Psoas muscle (tissue), 8 donors: ENCODE measurements around the gene DET1. TPM values are rescaled to one million over a fixed set of nuclear protein-coding genes. Genes with fewer than 3 reads are reported as not detected.

ENCODE experiments used
- ATAC-seq, 4 donors: fragments of 200-7000 bp; cut with Tn5 transposase; one replicate each; pipeline ENCODE4 v1.9.1; 2020; ENCODE audit warnings: moderate library complexity in 3 of 4, mild to moderate bottlenecking in 2 of 4
- DNase-seq, 2 donors: peaks; one replicate each; pipeline ENCODE4 v3.0.0-alpha.2; 2020
- H3K27ac ChIP-seq: fragments of 200-600 bp; one replicate; pipeline ENCODE4 v1.8.0; 2022
- H3K27me3 ChIP-seq, 3 donors: fragments of 200-600 bp in 1 of 3; one replicate each; pipeline versions ENCODE4 v1.6.1 to v1.8.0; 2013 to 2022; ENCODE audit warnings: low read length in 2 of 3, mild to moderate bottlenecking in 2 of 3, moderate library complexity in 1 of 3; ENCODE audit not compliant: insufficient read depth in 3 of 3
- H3K36me3 ChIP-seq, 2 donors: fragments of 200-600 bp in 1 of 2; one replicate each; pipeline versions ENCODE4 v1.6.1 to v1.8.0; 2013 to 2022; ENCODE audit warnings: low read depth in 1 of 2, mild to moderate bottlenecking in 1 of 2, moderate library complexity in 1 of 2; ENCODE audit not compliant: insufficient read depth in 1 of 2
- H3K4me1 ChIP-seq: fragments of 200-600 bp; one replicate; pipeline ENCODE4 v1.8.0; 2022
- H3K4me3 ChIP-seq: fragments of 200-600 bp; one replicate; pipeline ENCODE4 v1.8.0; 2022; ENCODE audit warnings: mild to moderate bottlenecking
- H3K9me3 ChIP-seq: fragments of 200-600 bp; one replicate; pipeline ENCODE4 v1.8.0; 2022
- WGBS, 3 donors: extraction: QIAGEN DNeasy Blood & Tissue Kit; methylation state at CpG; one replicate each; pipeline versions ENCODE4 v1.1.6 to v1.1.7; 2013; 5-methylcytosine and 5-hydroxymethylcytosine counted together
- intact Hi-C, 2 donors: fragments of 100-400 bp; cut with DNase I; formaldehyde crosslinking; loops; one replicate each; pipeline versions ENCODE4 v1.11.0 to v1.14.2; 2022
- polyA plus RNA-seq, 3 donors: library from polyadenylated mRNA; stranded (reverse); fragments of 200-250 nt; gene quantifications; one replicate each; pipeline ENCODE4 v1.2.3, GENCODE V29; 2013
- total RNA-seq, 4 donors: library from RNA; stranded (reverse); fragmentation: NEBNext Ultra II Directional in 2 of 4; extraction: Animal tissue kit (Norgen Biotek cat#: 25700) in 2 of 4; gene quantifications; one replicate each; pipeline versions ENCODE4 v1.2.1 to v1.2.4, GENCODE V29; 2021 to 2023
- TF ChIP-seq, protein P1 (sequence below): fragments of 200-600 bp; IDR thresholded peaks from one replicate; pipeline ENCODE4 v1.8.0; 2022; ENCODE audit warnings: antibody characterized with exemption
- donor health status: healthy with polysubstance abuse.
- donor health status: DM: no; HTN: no; CAD: no; lungs with moderate emphysema.
- donor health status: Bipolar disorder and iron deficiency.
- donor health status: healthy.
- donor health status: DM: yes; HTN: yes; CAD: no.
- donor health status: DM: no; HTN: no; CAD: no.
- donor health status: DM: no; HTN: no; CAD: no.
- donor health status: DM: yes; HTN: yes; CAD: no.

The DET1 gene
- total and polyA plus RNA-seq, 7 donors = 3.9 to 13.3 (median 7.0) TPM

DNA sequence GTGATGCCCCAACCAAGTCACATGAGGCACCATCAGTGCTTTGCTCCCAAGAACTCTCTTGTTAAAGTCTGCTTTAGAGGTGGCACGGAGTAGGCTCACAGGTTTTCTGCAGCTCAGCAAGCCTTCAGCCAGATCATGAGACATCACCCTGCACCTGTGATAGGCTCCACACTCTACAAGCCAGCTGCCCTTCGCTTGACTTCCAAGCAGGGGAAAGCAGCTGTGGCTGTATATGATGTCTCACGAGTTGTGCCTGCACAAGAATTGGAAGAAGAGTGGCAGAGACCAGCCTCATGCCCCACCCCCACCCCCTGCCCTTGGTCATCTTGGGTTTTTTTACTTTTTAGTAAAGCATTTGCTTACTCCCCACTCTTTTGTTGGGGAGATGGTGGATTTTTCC, 56.4 kb downstream of the DET1 start:
- TF ChIP-seq, protein P1, sequence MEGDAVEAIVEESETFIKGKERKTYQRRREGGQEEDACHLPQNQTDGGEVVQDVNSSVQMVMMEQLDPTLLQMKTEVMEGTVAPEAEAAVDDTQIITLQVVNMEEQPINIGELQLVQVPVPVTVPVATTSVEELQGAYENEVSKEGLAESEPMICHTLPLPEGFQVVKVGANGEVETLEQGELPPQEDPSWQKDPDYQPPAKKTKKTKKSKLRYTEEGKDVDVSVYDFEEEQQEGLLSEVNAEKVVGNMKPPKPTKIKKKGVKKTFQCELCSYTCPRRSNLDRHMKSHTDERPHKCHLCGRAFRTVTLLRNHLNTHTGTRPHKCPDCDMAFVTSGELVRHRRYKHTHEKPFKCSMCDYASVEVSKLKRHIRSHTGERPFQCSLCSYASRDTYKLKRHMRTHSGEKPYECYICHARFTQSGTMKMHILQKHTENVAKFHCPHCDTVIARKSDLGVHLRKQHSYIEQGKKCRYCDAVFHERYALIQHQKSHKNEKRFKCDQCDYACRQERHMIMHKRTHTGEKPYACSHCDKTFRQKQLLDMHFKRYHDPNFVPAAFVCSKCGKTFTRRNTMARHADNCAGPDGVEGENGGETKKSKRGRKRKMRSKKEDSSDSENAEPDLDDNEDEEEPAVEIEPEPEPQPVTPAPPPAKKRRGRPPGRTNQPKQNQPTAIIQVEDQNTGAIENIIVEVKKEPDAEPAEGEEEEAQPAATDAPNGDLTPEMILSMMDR = no peak
- Histone ChIP-seq H3K4me1 (no peaks in the 10 kb centered on the region), H3K27ac (no peak overlapping the region), H3K27me3 (no peaks in the 10 kb centered on the region), H3K36me3 (peaks cover 0 to 5% of the 10 kb centered on the region in 2 donors), H3K9me3 (no peaks in the 10 kb centered on the region), H3K4me3 (no peak overlapping the region)
- ATAC-seq (no peak), DNase-seq (no peak)
- WGBS, 3 donors = 50 to 62% (median 50%) methylated on average over 3 of the region's 3 CpGs
- intact Hi-C loops = no loop called here

DNA sequence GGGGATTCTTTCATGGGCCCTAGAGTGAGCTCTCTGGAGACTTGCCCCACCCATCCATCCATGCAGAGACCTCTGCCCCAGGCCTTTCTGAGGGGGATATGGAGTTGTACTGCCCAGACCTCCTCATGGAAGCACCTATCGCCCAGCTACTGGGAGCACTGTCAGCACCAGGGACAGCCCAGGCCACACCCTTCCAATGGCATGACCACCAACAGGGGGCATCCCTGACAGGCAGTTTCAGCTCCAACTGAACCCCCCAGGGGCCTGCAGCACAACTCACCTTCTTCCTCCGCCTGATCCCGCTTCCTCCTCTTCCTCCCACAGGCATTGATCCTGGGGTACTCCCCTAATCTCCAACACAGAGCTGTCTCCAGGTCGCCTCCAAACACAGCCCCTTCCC, 57.2 kb downstream of the DET1 start:
- Histone ChIP-seq H3K36me3 (peaks cover 0 to 5% of the 10 kb centered on the region in 2 donors), H3K4me1 (peaks cover 3% of the 10 kb centered on the region), H3K9me3 (no peaks in the 10 kb centered on the region), H3K4me3 (no peak overlapping the region), H3K27me3 (no peaks in the 10 kb centered on the region), H3K27ac (no peak overlapping the region)
- ATAC-seq (no peak), DNase-seq (no peak)
- WGBS, 3 donors = 77 to 98% (median 90%) methylated on average over 4 of the region's 4 CpGs
- intact Hi-C loops = no loop called here
- TF ChIP-seq, protein P1 = no peak

DNA sequence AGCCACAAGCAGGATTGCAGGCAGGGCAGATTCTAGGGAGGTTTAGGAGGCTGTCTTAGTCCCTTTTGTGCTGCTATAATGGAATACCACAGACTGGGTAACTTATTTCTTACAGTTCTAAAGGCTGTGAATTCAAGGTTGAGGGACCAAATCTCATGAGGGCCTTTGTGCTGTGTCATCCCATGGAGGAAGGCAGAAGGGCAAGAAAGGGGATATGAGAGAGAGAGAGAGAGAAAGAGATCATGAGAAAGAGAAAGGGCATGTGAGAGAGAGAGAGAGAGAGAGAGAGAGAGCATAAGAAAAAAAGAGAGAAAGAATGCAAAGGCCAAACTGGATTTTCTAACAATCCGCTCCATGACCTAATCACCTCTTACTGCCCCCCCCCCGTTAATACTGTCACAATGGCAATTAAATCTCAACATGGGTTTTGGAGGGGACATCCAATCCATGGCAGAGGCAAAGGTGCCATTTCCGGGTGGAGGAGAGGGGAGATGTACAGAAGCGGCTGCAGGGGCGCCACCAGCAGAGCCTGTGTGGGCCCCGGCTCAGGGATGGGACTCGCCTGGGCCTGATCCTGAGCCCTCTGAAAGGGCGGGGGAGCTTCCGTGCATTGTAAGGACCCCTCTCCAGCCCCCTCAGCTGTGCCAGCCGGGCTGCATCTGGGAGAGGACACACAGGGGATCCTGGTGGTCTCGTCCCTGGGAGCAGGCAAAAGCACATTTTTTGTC, 58.5 kb downstream of the DET1 start:
- Histone ChIP-seq H3K9me3 (no peaks in the 10 kb centered on the region), H3K4me1 (peaks cover 3% of the 10 kb centered on the region), H3K4me3 (no peak overlapping the region), H3K27ac (no peak overlapping the region), H3K27me3 (no peaks in the 10 kb centered on the region), H3K36me3 (no peaks in the 10 kb centered on the region)
- intact Hi-C loops = no loop called here
- 64 to 71% (median 68%) methylated on average over 10 to 11 of the region's 11 CpGs for WGBS, 3 donors
- DNase-seq = no peak
- TF ChIP-seq, protein P1 = no peak
- no peak for ATAC-seq

DNA sequence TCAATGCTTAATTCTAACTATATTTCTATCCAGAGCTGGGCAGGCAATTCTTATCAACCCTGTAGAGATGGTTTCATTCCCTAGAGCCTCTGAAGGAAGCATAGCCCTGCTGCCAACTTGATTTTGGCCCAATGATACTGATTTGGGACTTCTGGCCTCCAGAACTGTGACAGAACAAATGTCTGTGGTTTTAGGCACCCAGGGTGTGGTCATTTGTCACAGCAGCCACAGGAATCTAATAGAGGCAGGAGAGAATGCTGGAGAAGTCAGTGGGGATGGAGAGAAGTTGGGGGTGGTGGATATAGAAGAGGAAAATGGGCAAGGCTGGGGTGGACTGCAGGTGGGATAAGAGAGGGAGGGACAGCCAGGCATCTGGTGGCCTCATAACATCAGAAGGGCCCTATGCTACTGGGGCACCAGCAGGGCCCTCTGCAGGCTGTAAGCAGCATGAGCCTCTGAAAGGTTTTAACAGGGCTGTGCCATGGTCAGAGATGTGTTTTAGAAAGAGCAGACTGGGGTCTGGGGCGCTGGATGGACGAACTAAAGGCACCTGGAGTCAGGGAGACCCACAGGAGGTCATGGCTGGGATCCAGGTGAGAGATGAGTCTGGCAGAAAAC, 59.2 kb downstream of the DET1 start:
- no peaks in the 10 kb centered on the region for H3K9me3 ChIP-seq
- H3K36me3 ChIP-seq = no peaks in the 10 kb centered on the region
- no peak overlapping the region for H3K4me3 ChIP-seq
- peaks cover 3% of the 10 kb centered on the region for H3K4me1 ChIP-seq
- ATAC-seq (no peak), DNase-seq (no peak)
- 63 to 81% (median 76%) methylated on average over 2 of the region's 2 CpGs for WGBS, 3 donors
- TF ChIP-seq, protein P1 = no peak
- no peak overlapping the region for H3K27ac ChIP-seq
- intact Hi-C loops = no loop called here
- no peaks in the 10 kb centered on the region for H3K27me3 ChIP-seq
